HG02870 (cell line): Measurements from ENCODE around the gene OPHN1.

Experiments used
- ATAC-seq: cut with Tn5 transposase; IDR thresholded peaks from one replicate; pipeline ENCODE4 v1.9.1; 2021; ENCODE audit warnings: mild to moderate bottlenecking, moderate library complexity; ENCODE audit not compliant: unreplicated experiment

OPHN1 gene

DNA sequence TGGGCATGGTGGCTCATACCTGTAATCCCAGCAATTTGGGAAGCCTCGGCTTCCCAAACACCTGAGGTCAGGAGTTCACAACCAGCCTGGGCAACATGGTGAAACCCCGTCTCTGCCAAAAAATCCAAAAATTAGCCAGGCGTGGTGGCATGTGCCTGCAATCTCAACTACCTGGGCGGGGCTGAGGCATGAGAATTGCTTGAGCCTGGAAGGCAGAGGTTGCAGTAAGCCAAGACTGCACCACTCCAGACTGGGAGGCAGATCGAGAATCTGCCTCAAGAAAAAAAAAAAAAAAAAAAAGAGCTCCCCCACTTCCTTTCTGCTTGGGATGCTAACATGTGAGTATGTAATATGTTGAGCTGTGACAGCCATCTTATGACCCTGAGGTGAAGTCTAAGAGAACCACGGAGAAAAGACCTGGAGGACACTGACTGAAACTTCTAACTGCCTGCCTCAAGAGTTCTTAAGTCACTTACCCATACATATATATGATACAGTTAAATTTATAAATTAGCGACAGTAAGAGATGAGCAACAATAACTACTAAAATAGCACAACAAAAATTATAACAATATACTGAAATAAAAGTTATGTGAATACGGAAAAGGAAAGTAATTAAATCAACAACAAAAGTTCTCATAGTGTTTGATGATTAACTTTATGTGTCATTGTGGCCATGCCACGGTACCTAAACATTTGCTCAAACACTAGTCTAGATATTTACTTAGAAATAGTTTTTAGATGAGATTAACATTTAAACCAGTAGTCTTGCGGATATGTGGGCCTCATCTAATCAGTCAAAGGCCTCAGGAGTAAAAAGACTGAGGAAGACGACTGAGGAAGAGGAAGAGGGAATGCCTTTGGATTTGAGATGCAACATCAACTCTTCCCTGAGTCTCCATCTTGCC is 178.3 kb downstream of the OPHN1 start:
- no peak for ATAC-seq

DNA sequence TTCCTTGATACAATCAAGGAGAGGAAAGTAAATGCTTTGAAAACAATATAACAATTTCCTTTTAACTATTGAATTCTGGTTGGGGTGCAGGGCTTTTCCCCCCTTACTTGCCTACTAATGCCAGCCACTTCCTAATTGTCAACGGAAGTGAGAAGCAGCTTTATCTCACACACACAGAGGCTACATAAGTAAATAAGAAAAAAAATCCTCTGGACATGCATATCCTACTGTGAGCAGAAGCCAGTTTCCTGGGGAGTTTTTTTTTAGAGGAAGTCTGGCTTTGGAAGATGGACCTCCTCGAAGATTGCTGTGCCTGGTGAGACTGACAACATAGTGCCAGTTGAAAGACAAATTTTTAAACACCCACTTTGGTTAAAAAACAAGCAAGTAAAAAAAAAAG is 180.6 kb downstream of the OPHN1 start:
- no peak for ATAC-seq

DNA sequence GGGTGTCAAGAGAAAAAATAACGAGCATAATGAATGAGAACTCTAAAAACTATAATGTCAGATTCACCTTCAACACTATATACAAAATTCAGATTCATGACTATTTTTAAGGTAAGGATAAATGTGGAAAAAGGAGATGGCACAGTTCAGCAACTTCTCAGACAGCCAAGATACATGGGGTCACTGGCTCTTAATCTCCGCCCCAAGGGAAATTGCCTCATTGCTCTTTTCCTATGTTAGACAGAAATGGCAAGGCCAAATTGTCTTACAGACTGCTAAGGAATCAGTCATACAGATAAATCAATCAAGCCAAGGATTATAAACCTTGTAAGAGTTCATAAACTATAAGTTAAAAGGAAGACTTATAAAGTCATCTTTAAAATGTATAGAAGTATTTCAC is 183.4 kb downstream of the OPHN1 start:
- ATAC-seq, result no peak

DNA sequence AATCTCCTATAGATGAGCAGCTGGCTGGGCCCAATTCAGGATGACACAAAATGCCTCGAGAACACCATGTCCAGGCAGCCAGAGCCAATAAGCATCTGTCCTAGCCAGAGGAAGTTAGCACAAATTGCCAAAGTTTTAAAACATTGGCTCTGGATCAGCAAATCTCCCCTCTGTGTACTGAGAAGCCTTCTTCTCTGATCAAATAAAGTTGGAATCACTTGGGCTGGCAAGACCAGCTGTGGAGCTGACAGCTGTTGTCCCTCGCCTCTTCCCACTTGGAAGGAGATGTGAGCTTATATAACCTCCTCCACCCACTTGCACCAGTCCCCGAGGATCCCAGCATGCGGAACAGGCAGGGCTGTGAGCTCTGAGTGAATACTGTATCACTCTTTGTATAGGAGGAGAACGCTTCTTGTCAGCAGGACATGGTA is 183.9 kb downstream of the OPHN1 start:
- no peak for ATAC-seq

DNA sequence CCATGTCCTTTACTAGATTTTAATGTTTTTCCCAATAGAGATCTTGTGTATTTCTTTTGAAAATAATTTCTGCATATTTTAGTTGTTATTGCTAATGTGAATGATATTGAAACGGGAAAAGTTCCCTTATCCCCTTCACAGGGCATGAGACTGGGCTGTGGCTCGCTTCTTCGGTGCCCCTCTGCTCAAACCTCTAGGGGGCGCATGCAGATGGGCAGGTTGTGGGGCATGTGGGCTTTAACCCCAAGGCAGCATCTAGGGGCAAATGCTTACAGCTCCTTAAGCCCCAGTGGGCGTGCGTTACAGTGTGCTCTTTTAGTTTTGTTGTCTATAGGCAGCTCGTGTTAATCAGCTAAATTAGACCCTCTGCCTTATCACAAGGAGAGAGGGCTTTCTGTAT is 194.7 kb downstream of the OPHN1 start:
- no peak for ATAC-seq

DNA sequence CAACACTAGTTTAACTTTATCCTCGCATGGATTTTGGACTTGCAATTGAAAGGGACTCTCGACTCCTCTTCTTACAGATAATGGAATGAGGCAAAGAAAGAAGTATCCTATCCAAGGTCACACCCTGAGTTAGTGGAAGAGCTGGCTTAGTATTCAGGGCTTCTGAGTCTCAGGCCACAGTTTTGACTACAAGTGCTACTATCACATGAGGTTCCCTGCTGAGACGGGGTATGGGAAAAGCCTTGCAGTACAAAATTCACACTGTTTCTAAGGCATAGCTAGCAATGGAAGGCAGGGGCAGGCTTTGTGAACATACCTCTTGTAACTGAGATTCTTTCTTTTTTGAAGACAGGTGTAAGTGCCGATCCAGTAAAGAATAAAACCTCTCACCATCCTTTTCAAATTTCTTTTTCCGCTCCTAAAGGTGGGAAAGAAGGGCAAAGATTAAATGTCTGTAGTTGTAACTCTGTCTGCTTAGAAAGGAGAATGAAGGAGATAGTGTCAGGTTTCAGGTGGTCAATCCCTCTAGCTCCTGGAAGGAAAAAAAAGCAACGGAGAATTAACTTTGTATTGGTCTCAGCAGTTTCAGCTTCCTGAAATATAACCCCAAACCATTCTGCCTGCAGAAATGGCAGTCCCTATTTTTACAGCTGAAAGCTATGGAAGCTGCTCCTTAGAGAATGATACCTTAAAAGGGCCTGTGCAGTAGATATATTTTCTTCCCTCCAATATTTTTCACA is 199.0 kb downstream of the OPHN1 start:
- ATAC-seq, result no peak

DNA sequence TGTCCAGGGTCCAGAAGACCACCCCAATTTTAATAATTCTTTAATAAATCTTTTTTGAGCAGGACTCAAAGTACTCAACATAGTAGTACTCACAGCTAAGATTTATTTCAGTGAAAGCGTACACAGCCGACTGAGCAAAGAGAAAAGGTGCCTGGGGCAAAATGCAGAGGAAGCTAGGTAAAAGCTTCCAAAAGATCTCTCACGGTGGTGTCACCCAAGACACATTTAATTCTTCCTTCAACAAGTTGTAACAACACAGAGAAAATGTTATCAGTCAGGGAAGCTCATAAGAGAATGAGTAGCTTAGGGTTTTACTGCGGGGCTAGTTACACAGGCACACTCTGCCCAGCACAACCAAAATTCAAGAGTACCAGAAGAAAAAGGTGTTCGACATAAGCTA is 201.1 kb downstream of the OPHN1 start:
- ATAC-seq, result no peak

DNA sequence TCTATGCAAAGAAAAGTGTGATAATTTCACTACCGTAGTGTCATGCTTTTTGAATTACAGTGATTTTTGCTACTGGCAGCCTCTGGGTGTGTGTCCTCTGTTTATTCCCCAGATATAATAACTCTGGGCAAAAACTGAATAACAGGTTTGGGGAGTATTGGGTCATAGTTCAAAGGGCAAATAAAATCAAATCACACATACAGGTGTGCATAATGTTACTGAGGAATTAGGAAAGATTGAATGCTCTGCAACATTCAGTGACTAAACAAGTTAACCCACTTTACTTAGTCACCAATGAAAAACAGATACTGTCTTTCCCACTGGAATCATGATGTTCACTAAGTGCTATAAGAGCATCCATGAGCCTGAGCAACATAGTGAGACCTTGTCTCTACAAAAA is 224.3 kb downstream of the OPHN1 start:
- no peak for ATAC-seq

DNA sequence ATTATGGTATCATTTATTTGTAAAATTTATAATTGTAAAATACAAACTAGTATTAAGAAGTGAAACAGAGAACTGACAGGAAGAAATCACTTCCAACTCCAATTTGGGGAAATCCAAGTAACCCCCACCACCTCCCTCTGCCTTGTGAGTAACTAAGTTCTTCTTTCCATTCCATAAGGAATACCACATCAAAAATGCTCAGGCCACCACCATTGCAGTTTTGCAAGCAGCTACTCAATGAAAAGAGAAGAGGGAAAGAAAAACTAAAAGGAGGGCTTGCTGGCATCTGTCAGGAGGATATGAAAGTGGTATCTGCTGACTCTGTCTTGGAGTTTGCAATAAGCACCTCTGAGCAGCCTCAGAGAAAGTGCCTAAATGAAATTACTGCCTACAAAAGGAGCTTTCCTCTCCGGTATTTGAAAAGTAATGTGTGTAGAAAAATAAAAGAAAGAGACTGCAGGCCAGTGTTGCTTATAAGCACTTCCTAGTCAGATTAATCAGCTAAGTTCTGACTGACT is 228.7 kb downstream of the OPHN1 start:
- ATAC-seq, result no peak

DNA sequence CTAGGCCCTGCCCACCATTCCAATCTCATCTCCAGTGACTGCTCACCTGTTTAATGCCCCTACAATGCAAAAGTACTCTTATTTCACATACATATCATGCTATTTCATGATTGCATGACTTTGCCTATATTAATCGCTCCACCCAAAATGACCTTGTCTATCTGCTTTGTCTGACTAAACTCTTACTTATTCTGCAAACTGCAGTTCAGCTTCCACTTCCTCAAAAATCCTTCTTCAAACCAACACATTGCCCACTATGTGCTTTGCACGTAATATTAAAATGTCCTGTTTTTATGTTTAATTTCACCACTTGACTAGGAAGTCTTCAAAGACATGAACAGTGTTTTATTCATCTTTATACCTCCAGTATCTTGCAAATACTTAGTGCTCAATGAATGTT is 229.6 kb downstream of the OPHN1 start:
- peak; percentile 81 for ATAC-seq

DNA sequence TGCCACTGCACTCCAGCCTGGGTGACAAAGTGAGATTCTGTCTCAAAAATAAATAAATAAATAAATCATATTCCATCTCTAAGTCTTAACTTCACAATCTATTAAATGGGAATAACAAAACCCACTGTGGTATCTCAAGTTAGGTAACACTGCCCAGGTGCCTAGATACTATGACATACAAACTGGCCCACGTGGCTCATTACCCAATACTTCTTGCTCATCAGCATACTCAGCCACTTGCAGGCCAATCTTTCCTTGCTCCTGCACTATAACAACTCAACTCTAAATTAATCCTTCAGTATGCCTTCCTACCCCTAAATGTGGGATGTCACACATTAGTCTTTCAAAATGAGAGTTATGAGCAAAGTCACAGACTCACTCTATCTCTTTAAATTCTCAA is 230.1 kb downstream of the OPHN1 start:
- peak; percentile 14 for ATAC-seq

DNA sequence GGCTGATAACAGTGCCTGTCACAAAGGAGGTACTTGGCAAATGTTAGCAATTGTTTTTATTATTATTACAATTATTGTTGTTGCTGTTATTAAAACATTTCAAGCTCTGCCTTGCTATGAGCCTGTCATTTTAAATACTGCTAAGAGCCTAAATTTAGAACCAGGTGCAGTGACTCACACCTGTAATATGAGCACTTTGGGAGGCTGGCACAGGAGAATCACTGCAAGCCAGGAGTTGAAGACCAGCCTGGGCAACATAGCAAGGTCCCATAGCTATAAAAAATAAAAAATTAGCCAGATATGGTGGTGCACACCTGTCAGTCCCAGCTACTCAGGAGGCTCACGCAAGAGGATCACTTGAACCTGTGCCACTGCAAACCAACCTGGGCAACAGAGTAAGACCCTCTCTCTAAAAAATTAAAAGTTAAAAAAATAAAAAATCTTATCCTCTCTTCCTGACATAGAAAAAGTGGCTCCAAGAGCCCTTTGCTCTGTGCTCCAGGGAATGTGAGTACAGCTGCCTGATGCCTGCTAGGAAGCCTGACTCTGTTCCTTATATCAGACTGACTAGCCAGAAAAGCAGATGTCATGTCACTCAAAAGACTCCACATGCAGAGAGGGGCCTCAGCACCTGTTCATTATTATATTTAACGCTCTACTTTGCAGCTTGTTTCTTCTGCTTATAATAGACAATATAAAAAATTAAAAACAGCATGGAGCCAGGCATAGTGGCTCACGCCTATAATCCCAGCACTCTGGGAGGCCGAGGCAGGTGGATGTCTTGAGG is 234.0 kb downstream of the OPHN1 start:
- ATAC-seq, result no peak

DNA sequence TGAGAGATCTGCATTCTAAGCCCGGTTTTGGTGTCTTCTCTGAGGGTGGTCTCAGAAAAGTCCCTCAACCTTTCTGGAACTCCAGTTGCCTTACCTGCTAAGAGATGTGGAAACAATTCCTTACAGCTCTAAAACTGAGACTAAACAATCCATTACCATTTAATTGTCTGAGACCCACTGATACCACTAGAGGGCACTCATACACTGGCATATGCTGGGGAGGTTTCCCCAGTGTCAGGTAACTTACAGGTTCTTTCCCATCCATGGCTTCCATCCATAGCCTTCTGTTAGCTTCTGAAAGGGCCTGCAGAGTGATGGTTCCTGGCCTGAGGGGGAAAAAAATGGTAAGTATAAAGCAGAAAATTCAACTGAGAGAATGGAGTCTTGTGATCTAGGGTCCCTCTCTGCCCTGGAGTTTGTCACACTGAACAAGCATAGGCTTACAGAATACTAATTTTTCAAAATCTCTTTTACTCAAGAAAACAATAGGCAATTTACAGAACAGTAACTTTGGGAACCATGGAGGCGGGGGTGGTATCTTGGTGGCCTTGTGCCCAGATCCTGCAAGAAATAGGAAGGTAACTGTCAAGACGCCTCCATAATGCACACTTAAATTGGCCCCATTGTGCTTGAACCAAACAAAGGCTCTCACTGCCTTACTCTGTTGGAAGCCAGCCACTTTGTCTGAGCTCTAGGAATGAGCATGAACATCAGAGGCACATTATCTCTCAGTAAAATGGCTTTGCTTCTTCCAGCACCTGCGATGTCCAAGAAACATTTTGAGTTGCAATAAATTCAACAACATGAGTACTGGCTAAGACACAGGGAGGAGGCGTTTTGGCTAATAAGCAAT is 236.1 kb downstream of the OPHN1 start:
- peak; percentile 91 for ATAC-seq

DNA sequence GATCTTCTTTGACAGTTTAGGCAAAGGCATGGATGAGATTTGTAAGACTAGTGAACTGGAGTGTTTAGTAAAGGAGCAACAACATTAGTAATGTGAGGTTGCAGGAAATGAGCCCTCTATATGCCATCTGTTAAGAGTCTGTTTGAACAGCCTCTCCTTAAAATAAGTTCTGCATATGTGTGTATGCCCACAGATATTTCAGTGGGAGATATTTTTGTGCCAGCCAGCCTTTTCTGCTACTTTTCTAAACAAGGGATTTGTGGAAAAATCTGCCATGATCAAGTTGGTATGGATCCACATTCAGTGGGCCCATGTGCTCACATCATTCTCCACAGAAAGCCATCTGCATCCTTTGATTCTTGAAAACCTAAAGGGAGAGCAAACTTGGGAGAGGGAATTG is 237.7 kb downstream of the OPHN1 start:
- no peak for ATAC-seq

DNA sequence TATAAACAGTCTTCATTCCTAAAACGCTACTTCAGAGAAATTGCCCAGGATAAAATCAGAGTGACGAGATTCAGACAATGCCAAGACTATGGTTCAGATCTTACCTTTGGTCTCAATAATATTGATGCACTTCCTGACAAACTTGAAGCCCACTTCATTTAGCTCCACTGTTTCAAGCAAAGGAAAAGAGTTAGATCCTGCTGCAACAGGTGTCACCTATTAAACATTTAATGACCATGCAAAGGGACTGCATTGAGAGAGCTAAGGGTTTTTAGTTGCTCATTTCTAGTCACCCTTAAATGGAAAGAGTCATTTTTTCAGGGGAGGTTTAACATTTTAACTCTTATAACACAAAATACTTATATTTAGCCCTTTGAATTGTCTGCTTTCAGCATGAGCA is 239.5 kb downstream of the OPHN1 start:
- ATAC-seq, result no peak

DNA sequence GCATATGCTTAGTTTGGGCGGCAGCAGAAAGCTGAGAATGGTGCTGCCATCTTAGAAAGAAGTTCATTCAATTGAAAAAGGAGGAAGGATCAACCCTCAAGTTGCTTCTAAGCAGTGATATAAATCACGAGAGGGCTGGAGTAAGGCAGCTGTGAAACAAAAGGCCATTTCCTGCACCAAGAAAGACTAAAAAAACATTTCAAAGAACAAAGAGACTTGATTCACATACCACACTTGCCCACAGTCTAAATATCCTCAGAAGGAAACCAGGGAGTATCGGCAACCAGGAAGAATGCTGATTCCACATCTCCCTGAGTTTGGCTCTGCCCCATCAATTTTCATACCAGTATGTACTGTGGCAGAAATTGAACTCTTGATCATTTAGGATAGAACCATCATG is 240.1 kb downstream of the OPHN1 start:
- no peak for ATAC-seq

DNA sequence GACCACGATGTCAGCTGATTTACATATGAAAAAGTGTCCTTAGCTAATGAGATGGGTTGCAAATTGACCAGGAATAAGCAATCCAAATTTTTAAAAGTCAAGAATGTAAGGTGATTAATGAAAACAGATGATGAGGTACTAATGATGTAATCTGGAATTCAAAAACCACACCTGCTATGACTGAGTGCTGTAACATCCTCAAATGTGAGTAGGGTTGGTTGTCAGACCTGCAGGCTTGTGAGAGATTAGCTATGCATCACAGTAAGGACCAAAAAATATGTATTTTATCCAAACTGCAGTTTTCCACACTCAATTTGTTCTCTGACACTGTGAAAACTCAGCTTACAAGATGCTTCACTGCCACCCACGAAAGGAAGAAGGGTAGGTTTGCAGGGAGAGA is 242.5 kb downstream of the OPHN1 start:
- ATAC-seq, result no peak

DNA sequence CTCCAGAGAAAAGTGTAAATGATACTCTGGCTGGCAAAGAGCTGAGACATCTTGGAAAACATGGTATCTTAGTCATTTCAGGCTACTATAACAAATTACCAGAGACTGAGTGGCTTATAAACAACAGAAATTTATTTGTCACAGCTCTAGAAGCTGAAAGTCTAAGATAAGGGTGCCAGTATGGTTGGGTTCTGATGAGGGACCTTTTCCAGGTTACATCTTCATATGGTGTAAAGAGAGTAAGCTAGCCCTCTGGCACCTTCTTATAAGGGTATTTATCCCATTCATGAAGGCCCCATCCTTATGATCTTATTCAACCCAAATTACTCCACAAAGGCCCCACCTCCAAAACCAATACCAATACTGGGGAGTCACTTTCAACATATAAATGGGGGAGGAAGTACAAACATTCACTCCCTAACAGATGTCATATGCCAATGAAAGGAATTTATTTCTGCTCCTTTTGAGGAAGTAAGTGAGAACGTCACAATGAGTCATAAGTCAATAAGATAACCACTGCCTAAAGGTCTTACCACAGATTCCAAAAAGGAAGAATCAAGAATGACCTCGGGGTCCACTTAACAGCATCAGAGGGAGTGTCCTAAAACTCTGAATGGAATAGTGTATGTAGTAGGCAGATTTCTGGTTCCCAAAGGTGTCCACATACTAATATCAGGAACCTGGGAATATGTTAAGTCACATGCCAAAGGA is 246.6 kb downstream of the OPHN1 start:
- ATAC-seq, result no peak

DNA sequence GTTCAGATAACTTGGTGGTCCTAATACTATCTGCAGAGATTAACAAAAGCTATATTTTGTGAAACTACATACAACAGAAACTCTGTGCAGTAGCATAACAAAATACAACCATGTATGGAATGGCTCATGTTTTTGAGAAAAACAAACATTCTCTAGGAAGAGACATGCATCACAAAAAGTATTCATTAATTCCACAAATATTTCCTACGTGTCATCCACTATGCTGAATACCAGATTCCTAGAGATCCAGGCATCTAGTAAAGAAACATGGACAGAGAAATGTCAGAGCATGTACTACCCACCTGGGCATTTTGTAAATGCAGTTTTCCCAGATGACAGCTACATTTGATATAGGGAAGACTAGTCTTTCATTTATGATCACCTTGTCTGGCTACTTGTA is 248.1 kb downstream of the OPHN1 start:
- no peak for ATAC-seq
